GM15510 (cell line): ENCODE data around the gene TMEM132A.

Source experiments
- POLR2A ChIP-seq: IDR thresholded peaks from 3 replicates; pipeline ENCODE4 v1.6.1; 2011; ENCODE audit warnings: borderline replicate concordance; ENCODE audit not compliant: insufficient read length; ENCODE audit errors: extremely low read depth

Gene TMEM132A

GRCh38 chr11:60924110-60924905, at the start of gene TMEM132A:
Gene TMEM132A, plus strand, starts transcription at chr11:60924460. Its CDS starts 174 bp downstream, at chr11:60924634.
- no peak for TF ChIP-seq POLR2A

- TF ChIP-seq POLR2A, result no peak
Observed at GRCh38 chr11:60875366-60876167, 48.7 kb upstream of the TMEM132A start.

GRCh38 chr11:60876168-60876485, 48.1 kb upstream of the TMEM132A start:
- TF ChIP-seq POLR2A, result no peak

GRCh38 chr11:60878245-60879101, 45.8 kb upstream of the TMEM132A start:
- TF ChIP-seq POLR2A, result no peak

- no peak for TF ChIP-seq POLR2A
Observed at GRCh38 chr11:60879104-60879503, 45.2 kb upstream of the TMEM132A start.

- no peak for TF ChIP-seq POLR2A
Observed at GRCh38 chr11:60879971-60880588, 44.2 kb upstream of the TMEM132A start.

- no peak for TF ChIP-seq POLR2A
Observed at GRCh38 chr11:60880643-60881282, 43.5 kb upstream of the TMEM132A start.

- no peak for TF ChIP-seq POLR2A
Observed at GRCh38 chr11:60887556-60887955, 36.7 kb upstream of the TMEM132A start.

- no peak for TF ChIP-seq POLR2A
Observed at GRCh38 chr11:60889869-60890311, 34.4 kb upstream of the TMEM132A start.

- no peak for TF ChIP-seq POLR2A
Observed at GRCh38 chr11:60890696-60891095, 33.6 kb upstream of the TMEM132A start.

GRCh38 chr11:60891103-60891741, 33.0 kb upstream of the TMEM132A start:
- TF ChIP-seq POLR2A, result no peak

- TF ChIP-seq POLR2A, result no peak
Observed at GRCh38 chr11:60895687-60896086, 28.6 kb upstream of the TMEM132A start.

- no peak for TF ChIP-seq POLR2A
Observed at GRCh38 chr11:60897496-60897895, 26.8 kb upstream of the TMEM132A start.
